ENCODE results near the gene SAMD4A. TPM values are rescaled to one million over a fixed set of nuclear protein-coding genes. Genes with fewer than 3 reads are reported as not detected.

SAMD4A gene, protein sequence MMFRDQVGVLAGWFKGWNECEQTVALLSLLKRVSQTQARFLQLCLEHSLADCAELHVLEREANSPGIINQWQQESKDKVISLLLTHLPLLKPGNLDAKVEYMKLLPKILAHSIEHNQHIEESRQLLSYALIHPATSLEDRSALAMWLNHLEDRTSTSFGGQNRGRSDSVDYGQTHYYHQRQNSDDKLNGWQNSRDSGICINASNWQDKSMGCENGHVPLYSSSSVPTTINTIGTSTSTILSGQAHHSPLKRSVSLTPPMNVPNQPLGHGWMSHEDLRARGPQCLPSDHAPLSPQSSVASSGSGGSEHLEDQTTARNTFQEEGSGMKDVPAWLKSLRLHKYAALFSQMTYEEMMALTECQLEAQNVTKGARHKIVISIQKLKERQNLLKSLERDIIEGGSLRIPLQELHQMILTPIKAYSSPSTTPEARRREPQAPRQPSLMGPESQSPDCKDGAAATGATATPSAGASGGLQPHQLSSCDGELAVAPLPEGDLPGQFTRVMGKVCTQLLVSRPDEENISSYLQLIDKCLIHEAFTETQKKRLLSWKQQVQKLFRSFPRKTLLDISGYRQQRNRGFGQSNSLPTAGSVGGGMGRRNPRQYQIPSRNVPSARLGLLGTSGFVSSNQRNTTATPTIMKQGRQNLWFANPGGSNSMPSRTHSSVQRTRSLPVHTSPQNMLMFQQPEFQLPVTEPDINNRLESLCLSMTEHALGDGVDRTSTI
- 10.6 TPM in 2 replicates for total RNA-seq

DNA sequence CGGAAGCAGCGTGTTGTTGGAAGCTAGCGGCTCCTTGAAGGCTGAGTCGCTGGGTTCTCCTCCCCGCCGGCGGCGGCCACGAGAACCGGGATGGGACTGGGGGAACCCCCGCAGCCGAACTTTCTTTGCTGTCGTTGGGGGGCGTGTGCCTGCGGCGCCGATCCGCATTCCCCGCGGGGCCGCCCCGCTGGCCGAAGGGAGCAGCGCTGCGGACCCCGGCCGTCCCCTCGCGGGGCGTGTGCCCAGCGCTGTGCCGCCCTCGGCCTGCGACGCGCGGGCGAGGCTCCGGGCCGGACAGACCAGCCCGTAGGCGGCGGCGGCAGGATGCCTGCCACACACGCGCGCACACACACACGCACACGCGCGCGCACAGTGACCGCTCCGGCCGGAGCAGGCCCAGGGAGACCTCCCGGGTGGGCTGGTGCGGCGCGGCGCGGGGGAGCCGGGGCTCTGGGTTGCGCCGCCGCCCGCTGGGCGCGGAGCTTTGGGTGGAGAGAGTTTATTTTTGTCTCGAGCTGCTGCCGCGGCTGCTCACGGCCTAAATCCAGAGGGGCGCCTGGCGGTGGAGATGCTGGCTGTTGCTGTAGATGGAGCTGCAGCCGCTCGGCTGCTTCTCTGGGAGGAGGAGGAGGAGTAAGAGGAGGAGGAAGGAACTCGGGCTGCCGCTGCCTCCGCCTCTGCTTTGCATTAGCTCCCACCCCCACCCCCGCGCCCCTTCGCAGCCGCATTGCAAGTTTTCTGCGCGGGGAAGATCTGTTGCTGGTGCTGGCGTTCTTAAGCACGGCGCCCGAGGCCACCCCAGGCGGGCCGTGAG lies at the start of gene SAMD4A:
Gene SAMD4A (plus strand): TSS at position 719 of the 814 bp plus-strand sequence. CDS start 789 bp downstream, outside the sequence.

Other genes starting within 250 kb of the SAMD4A start
- 31.3 and 95.1 TPM in 2 replicates for gene CDKN3, start 170.1 kb upstream of the SAMD4A start, total RNA-seq
- gene CNIH1, start 125.8 kb upstream of the SAMD4A start, total RNA-seq, result 222 and 275 TPM in 2 replicates
- gene GMFB, start 78.1 kb upstream of the SAMD4A start, total RNA-seq, result 46.1 and 56.4 TPM in 2 replicates
- 9.5 and 10.9 TPM in 2 replicates for gene CGRRF1, start 57.2 kb upstream of the SAMD4A start, total RNA-seq